HG02981 (cell line): ENCODE data around the gene FAM200A.
"Not testable (repeated sequence)": the region's sequence is repeated elsewhere in the genome, so short reads cannot be mapped to it uniquely, and the experiment has no call there.

Experiments used
- ATAC-seq: cut with Tn5 transposase; IDR thresholded peaks from one replicate; pipeline ENCODE4 v1.9.1; 2021; ENCODE audit warnings: mild to moderate bottlenecking, moderate library complexity; ENCODE audit not compliant: unreplicated experiment

The FAM200A gene

DNA sequence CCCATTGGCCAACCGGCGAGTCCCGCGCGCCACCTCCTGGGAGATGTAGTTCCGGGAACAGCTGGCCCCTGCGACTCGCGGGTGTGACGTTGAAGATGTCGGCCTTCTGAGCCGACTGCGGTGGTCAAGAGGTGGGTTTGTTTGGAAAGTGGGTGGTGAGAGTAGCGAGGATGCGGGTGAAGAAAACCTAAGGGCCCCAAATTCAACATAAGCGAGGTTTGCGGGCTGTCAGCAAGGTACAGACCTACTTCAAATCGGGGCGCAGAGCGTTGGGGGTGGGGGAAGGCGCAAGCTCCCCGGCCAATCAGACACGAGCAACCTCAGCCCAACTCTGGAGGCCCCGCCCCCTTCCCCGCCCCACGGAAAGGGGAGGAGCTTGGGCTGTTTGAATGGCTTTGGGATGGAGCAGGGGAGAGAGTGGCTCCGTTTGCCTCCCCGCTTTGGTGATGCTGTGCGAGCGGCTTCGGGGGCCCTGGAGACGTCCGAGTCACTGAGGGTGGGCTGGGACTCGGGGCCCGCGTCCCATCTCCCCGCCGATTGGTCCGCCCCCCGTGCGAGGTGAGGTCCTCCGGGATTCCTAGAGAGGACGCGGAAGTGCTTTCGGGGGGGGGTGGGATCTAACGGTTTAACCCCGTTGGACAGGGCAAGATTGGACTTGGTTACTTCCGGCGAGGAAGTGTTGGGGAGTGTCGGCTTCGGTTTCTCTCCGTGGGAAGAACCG lies 47.2 kb downstream of the FAM200A start, which contains the start of gene ZKSCAN5:
TSS of gene ZKSCAN5 (plus strand) at position 60 of the 721 bp plus-strand sequence. CDS start 1,383 bp downstream, outside the sequence.
- ATAC-seq: peak; percentile 75

DNA sequence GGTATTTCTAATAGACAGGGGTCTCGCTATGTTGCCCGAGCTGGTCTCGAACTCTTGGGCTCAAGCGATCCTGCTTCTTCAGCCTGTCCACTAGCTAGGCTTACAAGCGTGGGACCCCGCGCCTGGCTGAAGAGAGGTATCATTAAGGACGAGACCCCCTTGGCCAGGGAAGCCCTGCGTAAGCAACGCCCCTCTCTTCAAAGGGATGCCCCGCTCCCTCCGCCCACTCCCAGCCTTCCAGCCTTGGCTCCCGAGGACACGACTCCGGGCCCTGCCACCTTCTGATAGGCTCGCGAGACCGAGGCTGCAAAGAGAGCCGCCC lies 47.7 kb downstream of the FAM200A start:
- no peak for ATAC-seq

DNA sequence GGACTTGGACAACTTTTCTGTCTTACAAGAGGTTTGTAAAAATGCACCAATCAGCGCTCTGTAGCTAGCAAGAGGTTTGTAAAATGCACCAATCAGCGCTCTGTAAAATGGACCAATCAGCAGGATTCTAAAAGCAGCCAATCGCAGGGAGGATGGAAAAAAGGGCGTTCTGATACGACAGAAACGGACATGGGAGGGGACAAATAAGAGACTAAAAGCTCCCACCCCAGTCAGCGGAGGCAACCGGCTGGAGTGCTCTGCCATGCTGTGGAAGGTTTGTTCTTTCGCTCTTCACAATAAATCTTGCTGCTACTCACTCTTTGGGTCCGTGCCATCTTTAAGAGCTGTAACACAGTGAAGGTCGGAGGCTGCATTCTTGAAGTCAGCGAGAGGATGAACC lies 50.7 kb downstream of the FAM200A start:
- ATAC-seq: not testable (repeated sequence)

DNA sequence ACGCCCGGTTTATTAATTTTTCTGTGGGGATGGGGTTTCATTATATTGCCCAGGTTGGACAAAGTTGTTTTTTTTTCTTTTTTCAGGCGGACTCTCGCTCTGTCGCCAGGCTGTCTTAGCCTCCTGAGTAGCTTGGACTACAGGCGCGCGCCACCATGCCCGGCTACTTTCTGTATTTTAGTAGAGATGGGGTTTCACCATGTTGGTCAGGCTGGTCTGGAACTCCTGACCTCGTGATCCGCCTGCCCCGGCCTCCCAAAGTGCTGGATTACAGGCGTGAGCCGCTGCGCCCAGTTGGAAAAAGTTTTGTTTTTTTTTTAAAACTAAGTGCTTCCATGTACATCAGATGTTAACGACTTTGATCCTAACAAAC lies 51.3 kb downstream of the FAM200A start:
- ATAC-seq: no peak

DNA sequence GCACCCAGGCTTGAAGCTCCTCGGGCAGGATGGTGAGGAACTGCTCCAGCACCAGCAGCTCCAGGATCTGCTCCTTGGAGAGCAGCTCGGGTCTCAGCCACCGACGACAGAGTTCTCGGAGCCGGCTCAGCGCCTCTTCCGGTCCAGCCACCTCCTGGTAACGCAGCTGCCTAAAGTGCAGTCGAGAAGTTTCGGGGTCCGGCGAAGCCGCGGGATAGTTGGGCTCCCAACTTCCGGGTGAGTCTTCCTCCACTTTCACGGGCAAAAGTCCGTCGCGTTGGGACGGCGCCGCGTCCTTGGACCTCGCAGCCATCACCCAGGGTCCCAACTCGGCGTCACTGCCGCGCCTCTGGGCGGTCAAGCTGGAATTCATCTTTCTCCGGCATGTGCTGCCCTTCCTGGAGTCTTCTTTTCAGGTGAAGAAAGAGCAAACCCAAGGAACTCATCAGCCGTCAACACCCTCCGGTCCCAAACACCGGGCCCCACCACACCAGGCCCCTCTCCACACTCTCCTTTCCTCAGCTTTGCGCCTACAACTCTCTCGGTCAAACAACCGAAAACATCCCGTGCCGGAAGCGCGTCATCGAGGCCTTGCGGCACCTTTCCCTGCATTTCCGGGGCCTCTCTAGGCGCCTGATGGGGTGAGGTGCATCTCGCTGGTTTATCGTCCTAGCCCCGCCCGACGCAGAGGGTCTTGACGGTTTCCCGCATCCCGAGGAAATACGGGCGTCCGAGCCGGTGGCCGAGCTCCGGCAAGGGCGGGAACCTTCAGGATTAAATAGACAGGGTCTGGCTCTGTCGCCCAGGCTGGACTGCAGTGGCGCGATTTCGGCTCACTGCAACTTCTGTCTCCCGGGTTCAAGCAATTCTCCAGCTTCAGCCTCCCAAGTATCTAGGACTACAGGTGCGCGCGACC lies 51.9 kb downstream of the FAM200A start, which contains the start of gene ZNF394:
TSS of gene ZNF394 (minus strand) at position 561 of the 916 bp plus-strand sequence. CDS start at position 373, 188 bp downstream.
- ATAC-seq: peak; percentile 44

DNA sequence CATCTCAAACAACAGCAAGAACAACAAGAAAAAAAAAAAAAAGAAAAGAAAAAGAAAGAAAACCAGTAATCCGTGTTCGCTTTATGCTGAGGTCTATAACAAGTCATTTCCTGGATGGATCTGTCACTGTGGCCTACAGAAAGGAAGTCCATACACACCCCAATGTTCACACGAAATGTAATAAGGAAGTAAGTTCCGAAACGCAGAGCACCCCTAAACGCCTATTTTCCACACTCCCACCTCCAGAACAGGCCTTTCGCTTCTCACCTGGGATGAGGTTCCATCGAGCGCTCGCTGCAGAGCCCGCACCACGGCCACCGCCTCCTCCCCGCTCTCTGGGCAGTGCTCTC lies 52.6 kb downstream of the FAM200A start:
- ATAC-seq: peak; percentile 3

DNA sequence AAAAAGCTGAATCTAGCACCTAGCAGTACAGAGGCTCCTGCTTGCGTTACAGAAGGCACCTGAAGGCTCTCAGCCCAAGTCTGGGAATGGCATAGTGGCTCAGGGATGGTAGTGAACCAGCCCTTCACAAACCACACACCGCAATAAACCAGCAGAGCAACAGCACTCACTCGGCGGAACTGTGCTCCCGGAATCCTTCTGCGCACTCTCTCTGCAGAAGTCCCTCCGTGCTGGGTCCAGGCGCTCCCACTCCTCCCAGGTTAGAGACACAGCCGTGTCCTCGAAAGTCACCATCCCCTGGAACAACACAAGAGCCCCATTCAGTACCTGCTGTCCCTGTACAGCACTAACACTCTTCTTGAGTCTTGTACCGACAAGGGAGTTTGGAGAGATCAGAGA lies 53.4 kb downstream of the FAM200A start:
- ATAC-seq: no peak

DNA sequence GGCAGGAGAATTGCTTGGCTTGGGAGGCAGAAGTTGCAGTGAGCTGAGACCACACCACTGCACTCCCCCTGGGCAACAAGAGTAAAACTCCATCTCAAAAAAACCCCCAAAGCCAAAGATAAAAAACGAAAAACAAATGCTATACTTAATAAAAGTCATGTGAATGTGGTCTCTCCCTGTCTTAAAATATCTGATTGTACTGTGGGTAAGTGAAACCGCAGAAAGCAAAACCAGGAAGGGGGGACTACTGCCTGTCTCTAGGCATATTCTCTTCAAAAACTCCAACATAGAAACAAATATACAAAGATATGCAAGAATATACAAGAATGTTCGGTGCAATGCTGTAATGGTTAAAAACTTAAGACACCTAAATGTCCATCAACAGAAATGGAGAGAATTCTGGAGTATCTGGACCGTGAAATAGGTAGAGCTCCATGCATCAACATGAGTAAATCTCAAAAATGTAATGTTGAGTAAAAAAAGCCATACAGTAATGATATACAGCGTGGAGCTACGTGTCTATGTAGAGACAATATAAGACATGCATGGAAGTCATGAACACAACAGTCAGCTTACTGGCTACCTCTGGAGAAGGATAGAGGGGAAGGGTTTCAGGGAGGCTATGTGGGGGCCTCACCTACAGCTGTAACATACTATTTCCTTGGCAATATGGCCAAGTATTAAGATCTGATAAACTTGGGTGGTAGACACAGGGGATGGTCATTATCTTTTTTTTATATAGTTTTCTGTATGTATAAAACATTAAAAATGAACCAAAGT lies 54.0 kb downstream of the FAM200A start:
- ATAC-seq: no peak
